Left cardiac atrium (tissue), 4 donors: ENCODE results near the gene GCNT1. TPM values are rescaled to one million over a fixed set of nuclear protein-coding genes. Genes with fewer than 3 reads are reported as not detected.
"Not testable (repeated sequence)": the region's sequence is repeated elsewhere in the genome, so short reads cannot be mapped to it uniquely, and the experiment has no call there.

ENCODE experiments used
- ATAC-seq, 2 donors: fragments of 200-7000 bp; cut with Tn5 transposase; one replicate each; pipeline ENCODE4 v1.9.1; 2020; ENCODE audit warnings: mild to moderate bottlenecking in 2 of 2, moderate library complexity in 2 of 2
- DNase-seq: peaks from one replicate; pipeline ENCODE4 v3.0.0-alpha.2; 2020
- intact Hi-C, 2 donors: fragments of 100-400 bp; cut with DNase I; formaldehyde crosslinking; loops; one replicate each; pipeline versions ENCODE4 v1.14.1 to v1.15.1; 2022 to 2023
- total RNA-seq, 2 donors: library from RNA; stranded (reverse); fragmentation: NEBNext Ultra II Directional; extraction: Animal tissue kit (Norgen Biotek cat#: 25700); gene quantifications; one replicate each; pipeline ENCODE4 v1.2.1, GENCODE V29; 2021
- donor health status: DM: no; HTN: yes; CAD: no.
- donor health status: DM: no; HTN: yes; CAD: no; lungs with severe emphysema.
- donor health status: DM: yes; HTN: yes; CAD: no.
- donor health status: Dilated cardiomyopathy.

The GCNT1 gene
- total RNA-seq, 2 donors from 2014 or later = 4.3 to 8.4 TPM

GRCh38 chr9:76474419-76474818 is 15.4 kb downstream of the GCNT1 start:
- no peak for ATAC-seq
- no peak for DNase-seq
- intact Hi-C loops = no loop called here

GRCh38 chr9:76475686-76476085 is 16.7 kb downstream of the GCNT1 start:
- no peak for DNase-seq
- ATAC-seq = peak in 1 of 2 donors; percentile 35
- intact Hi-C loops = no loop called here

- ATAC-seq, DNase-seq, intact Hi-C loops: not testable (repeated sequence)
Observed at GRCh38 chr9:76477818-76478217, 18.8 kb downstream of the GCNT1 start.

GRCh38 chr9:76478226-76478625 is 19.2 kb downstream of the GCNT1 start:
- ATAC-seq (no peak), DNase-seq (no peak)
- intact Hi-C loops = no loop called here

- intact Hi-C loops, ATAC-seq, DNase-seq: not testable (repeated sequence)
Observed at GRCh38 chr9:76479337-76479736, 20.4 kb downstream of the GCNT1 start.

- intact Hi-C loops = loop anchor here in 1 of 2 donors (10.0 kb wide), 1 partner anchor 49 kb away; no protein-coding TSS in a partner anchor
- ATAC-seq (no peak), DNase-seq (no peak)
Observed at GRCh38 chr9:76486151-76486550, 27.2 kb downstream of the GCNT1 start.

- ATAC-seq (peak in 1 of 2 donors; percentile 14), DNase-seq (no peak)
- intact Hi-C loops = loop anchor here in 1 of 2 donors (10.0 kb wide), 1 partner anchor 84 kb away; no protein-coding TSS in a partner anchor
Observed at GRCh38 chr9:76490249-76490990, 31.4 kb downstream of the GCNT1 start.

GRCh38 chr9:76491056-76491455 is 32.1 kb downstream of the GCNT1 start:
- intact Hi-C loops = loop anchor here in 1 of 2 donors (10.0 kb wide), 1 partner anchor 84 kb away; no protein-coding TSS in a partner anchor
- DNase-seq, ATAC-seq: not testable (repeated sequence)

GRCh38 chr9:76493496-76493895 is 34.5 kb downstream of the GCNT1 start:
- intact Hi-C loops = loop anchor here in 1 of 2 donors (10.0 kb wide), 1 partner anchor 81 kb away; no protein-coding TSS in a partner anchor
- not testable (repeated sequence) for ATAC-seq, DNase-seq

- DNase-seq (no peak), ATAC-seq (no peak)
- intact Hi-C loops = no loop called here
Observed at GRCh38 chr9:76500061-76500460, 41.1 kb downstream of the GCNT1 start.

GRCh38 chr9:76502746-76503145 is 43.8 kb downstream of the GCNT1 start:
- DNase-seq = no peak
- intact Hi-C loops = no loop called here

GRCh38 chr9:76510041-76510440 is 51.1 kb downstream of the GCNT1 start:
- intact Hi-C loops = no loop called here
- DNase-seq (no peak), ATAC-seq (no peak)

More at GRCh38 chr9:76502746-76503145, 43.8 kb downstream of the GCNT1 start:
- ATAC-seq = no peak

GRCh38 chr9:76510446-76510845 is 51.5 kb downstream of the GCNT1 start:
- DNase-seq (no peak), ATAC-seq (no peak)
- intact Hi-C loops = no loop called here

GRCh38 chr9:76512826-76513225 is 53.8 kb downstream of the GCNT1 start:
- DNase-seq (no peak), ATAC-seq (no peak)
- intact Hi-C loops = no loop called here

GRCh38 chr9:76516350-76516749 is 57.4 kb downstream of the GCNT1 start:
- ATAC-seq (peak; percentile 39 to 47), DNase-seq (peak; percentile 29)
- intact Hi-C loops = no loop called here

GRCh38 chr9:76516871-76517270 is 57.9 kb downstream of the GCNT1 start:
- intact Hi-C loops = no loop called here
- DNase-seq (no peak), ATAC-seq (no peak)

- intact Hi-C loops = no loop called here
- DNase-seq = no peak
- ATAC-seq = no peak
Observed at GRCh38 chr9:76519075-76519835, 60.3 kb downstream of the GCNT1 start.

GRCh38 chr9:76521244-76521681 is 62.3 kb downstream of the GCNT1 start:
- intact Hi-C loops = no loop called here
- no peak for DNase-seq

GRCh38 chr9:76521906-76522305 is 62.9 kb downstream of the GCNT1 start:
- no peak for DNase-seq
- ATAC-seq = no peak
- intact Hi-C loops = no loop called here

More at GRCh38 chr9:76521244-76521681, 62.3 kb downstream of the GCNT1 start:
- no peak for ATAC-seq
